K562 (cell line): ENCODE results near the gene C17orf50. TPM values are rescaled to one million over a fixed set of nuclear protein-coding genes. Genes with fewer than 3 reads are reported as not detected.

Experiments
- CEBPB ChIP-seq: fragments of 450-650 bp; IDR thresholded peaks from 2 replicates; pipeline ENCODE4 v1.6.1; 2016; ENCODE audit warnings: missing genetic modification characterization, missing compliant biosample characterization
- CHD7 ChIP-seq: fragments of 200-600 bp; sonication (generic); IDR thresholded peaks from one replicate; pipeline ENCODE4 v1.6.1; 2012; ENCODE audit warnings: mild to moderate bottlenecking, low read depth, low read length, inconsistent platforms
- GTF2A2 ChIP-seq: IDR thresholded peaks from 2 replicates; pipeline ENCODE4 v1.6.1; 2016; ENCODE audit warnings: mild to moderate bottlenecking, missing genetic modification characterization, missing compliant biosample characterization
- HLTF ChIP-seq: fragments of 450-650 bp; IDR thresholded peaks from 2 replicates; pipeline ENCODE4 v1.6.1; 2016
- NCOA1 ChIP-seq: fragments of 450-650 bp; IDR thresholded peaks from 2 replicates; pipeline ENCODE4 v1.6.1; 2016; ENCODE audit warnings: low read depth
- PHTF2 ChIP-seq: fragments of 250-450 bp; sonication (Bioruptor Pico); IDR thresholded peaks from 2 replicates; pipeline ENCODE4 v1.5.0; 2021; ENCODE audit warnings: mild to moderate bottlenecking
- TEAD1 ChIP-seq, 2 experiments: fragments of 450-650 bp in 1 of 2; sonication (generic) in 1 of 2; formaldehyde crosslinking; IDR thresholded peaks; 2 replicates each; pipeline versions ENCODE4 v1.4.0 to v1.8.0; 2020 to 2022; ENCODE audit warnings: mild to moderate bottlenecking in 2 of 2, missing genetic modification reagents in 1 of 2
- THRB ChIP-seq: fragments of 450-650 bp; formaldehyde crosslinking; conservative IDR thresholded peaks from 2 replicates; pipeline ENCODE4 v1.4.0; 2022; ENCODE audit warnings: mild to moderate bottlenecking, missing genetic modification characterization
- ZBTB49 ChIP-seq: sonication (generic); formaldehyde crosslinking; IDR thresholded peaks from 2 replicates; pipeline ENCODE4 v1.8.0; 2022; ENCODE audit warnings: missing genetic modification reagents, mild to moderate bottlenecking, borderline replicate concordance
- ZNF232 ChIP-seq: sonication (generic); formaldehyde crosslinking; IDR thresholded peaks from 2 replicates; pipeline ENCODE4 v1.8.0; 2022; ENCODE audit warnings: mild to moderate bottlenecking, missing genetic modification reagents
- polyA plus RNA-seq, 8 experiments: library from polyadenylated mRNA; depleted of rRNA in 4 of 8; stranded (reverse) in 5 of 8; unstranded in 3 of 8; fragments of >200 nt; fragmentation: Nextera tagmentation in 2 of 8; fragmentation: Illumina TruSeq in 1 of 8; extraction: Ambion mirVana in 2 of 8; extraction: Trizol in 1 of 8; gene quantifications; 2 replicates each; pipeline versions ENCODE4 v1.2.1 to v1.2.3, GENCODE V29; 2011 to 2014; ENCODE audit warnings: inconsistent platforms in 1 of 8, missing spikeins in 1 of 8
- total RNA-seq, 7 experiments: library from RNA; depleted of rRNA in 6 of 7; stranded (reverse); fragments of >200 nt in 6 of 7; fragmentation: Illumina TruSeq in 2 of 7; extraction: Trizol in 2 of 7; gene quantifications; 2 replicates each; pipeline versions ENCODE4 v1.2.1 to v1.2.3, GENCODE V29; 2011 to 2021; ENCODE audit warnings: low replicate concordance in 1 of 7

The C17orf50 gene
- total and polyA plus RNA-seq, 9 of the 15 experiments (the other 6 are each of a cell fraction or from before 2014, with no cell fraction given), result not detected

GRCh38 chr17:35808962-35809854, 48.5 kb downstream of the C17orf50 start, which contains the start of gene TAF15 (continued):
- TF ChIP-seq CHD7 (no peak), NCOA1 (no peak), CEBPB (tag) (0 out of 2 replicates have a peak, but pooled peaks have one; percentile 30), GTF2A2 (tag) (0 out of 2 replicates have a peak, but pooled peaks have one; percentile 42), HLTF (0 out of 2 replicates have a peak, but pooled peaks have one; percentile 31), TEAD1 (CRISPR knock-in tag; IDR thresholded peaks at IDR 0.05) (peak in 1 of 2 experiments; percentile 27; a peak in 1 of 4 replicates), ZBTB49 (CRISPR knock-in tag) (no peak), THRB (CRISPR knock-in tag) (peak; percentile 64; the same call in 1 of the 2 replicates), ZNF232 (CRISPR knock-in tag) (no peak), PHTF2 (CRISPR knock-in tag) (no peak)
